NCI-H1417 treated with DMSO at 0.1 percent for 48 hours (cell line): ENCODE measurements around the gene IFT172.

Experiments used
- DNase-seq: peaks from one replicate; lab custom pipeline; 2025; lab: John Stamatoyannopoulos, UW

The IFT172 gene

DNA sequence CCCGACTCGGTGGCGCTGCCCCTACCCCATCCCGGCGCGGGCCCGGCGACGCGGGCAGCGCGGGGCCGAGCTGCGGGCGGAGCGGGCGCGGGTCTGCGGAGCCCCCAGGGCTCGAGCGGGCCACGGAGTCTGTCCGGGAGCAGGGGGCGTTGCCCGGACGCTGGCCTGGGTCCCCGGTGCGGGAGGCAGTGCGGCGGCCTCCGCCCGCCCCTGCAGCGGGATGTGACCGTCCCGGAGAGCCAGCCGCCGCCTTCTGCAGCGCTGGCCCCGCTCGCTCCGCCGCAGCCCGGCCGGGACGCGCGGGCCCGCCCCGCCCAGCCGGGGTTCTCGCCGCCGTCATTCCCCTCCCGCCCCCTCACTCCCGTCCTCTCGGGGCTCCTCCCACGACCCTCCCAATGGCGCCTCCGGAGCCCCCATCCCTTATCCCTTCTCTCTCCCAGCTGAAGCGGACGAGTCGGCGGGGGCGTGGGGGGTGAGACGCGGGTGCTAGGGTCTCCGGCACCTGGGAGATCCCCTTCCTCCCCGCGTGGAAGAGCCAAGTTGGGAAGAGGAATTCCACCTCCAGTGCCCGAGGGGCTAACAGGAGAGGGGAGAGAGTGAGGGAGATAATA, 5.5 kb upstream of the IFT172 start, which contains the start of gene FNDC4:
Gene FNDC4, minus strand, starts transcription at position 257 of the 611 bp plus-strand sequence. CDS start 521 bp downstream, outside the sequence.
- DNase-seq: no peak

DNA sequence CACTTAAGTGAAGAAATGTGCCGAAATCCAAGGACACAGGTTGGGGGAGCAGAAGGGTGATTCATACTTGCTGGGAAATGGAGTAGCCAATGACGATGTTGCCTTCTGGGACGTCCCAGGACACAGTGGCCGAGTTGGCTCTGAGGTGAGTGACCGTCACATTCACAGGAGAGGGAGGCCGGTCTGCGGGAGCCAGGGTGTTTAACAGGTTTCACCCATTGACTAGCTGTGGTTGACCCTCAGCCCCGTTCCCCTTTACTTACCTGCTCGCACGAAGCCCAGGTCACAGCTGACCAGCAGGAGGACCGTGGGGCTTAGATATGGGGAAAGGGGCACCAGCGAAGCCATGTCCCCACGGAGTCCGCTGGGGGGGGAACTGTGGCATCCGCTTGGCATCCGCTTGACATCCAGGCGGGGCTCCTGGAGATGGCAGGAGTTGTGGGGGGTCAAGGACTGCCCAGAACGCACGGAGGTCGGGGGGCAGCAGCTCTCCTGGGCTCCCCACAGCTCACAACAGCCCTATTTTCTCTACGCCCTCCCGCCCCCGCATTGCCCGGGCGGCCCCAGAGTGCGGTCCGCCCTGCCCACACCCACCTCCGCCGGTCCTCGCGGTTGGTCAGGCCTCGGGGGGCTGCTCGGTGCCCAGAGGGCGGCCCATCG, 4.9 kb upstream of the IFT172 start:
- no peak for DNase-seq

DNA sequence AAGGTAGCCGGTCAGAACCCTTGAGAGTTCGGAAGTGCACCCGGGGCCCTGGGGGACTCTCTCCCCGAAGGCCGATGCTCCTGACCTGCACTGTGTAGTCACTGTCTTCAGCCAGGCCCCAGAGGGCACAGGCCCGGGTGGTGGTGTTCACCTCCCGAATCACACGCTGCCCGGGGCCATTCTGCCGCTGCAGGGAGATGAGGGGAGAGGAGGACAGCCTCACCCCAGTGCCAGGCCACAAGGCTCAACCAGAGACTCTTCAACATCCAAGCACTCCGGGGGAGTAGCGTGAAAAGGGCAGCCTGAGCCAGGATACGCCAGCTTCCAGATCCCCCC, 4.4 kb upstream of the IFT172 start:
- no peak for DNase-seq

DNA sequence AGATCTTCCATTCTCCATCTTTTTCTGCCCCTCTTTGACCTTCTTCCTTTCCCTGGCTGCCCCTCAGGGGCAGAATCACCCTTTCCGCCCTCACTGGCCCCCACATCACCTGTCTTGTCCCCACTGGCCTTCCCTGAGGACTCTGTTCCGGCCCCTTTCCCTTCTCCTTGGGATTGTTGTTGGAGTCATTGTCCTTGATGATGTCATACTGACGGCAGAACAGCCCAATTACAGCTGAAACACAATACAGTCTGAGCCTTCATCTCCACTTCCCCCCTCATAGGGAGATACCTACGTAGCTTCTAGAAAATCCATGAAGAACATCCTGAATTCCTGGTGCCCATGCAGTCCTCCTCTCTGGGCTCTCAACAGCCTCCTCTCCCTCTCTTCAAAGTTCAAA, 3.0 kb upstream of the IFT172 start:
- DNase-seq: no peak

DNA sequence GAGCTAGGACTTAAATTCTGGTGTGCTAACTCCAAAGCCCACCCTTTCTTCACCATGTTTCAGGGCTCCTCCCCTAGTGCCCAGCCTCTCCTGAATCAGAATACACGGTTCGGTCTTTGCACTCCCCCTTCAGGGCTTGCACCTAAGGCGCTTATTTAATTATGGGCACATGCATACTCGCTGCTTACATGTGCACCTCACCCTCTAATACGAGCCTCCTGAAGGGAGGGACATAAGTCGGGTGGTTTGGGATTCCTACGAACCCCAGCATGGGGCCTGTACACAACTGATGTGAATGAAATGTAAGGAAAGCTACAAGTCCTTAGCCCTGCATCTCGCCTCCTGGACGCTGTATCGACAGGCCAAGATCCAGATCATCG, 435 bp downstream of the IFT172 start:
- DNase-seq: no peak

DNA sequence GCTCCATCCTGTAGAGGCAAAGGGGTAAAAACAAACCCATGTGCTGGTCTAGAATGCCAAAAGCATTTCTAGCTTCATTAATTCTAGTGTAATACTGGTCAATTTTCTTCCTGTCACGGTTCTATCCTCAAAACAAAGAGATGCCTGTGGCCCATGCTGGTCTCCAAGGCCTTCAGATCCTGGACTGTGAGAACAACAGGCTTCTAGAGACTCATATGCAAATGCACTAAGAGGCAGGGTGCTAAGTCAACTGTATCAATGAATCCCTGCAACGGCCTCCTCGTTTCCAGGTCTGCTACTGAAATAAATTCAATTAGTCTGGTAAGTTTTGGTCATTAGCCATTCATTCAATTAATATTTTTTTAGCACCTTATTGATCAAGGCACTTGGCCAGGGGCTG, 4.0 kb downstream of the IFT172 start:
- DNase-seq: no peak

DNA sequence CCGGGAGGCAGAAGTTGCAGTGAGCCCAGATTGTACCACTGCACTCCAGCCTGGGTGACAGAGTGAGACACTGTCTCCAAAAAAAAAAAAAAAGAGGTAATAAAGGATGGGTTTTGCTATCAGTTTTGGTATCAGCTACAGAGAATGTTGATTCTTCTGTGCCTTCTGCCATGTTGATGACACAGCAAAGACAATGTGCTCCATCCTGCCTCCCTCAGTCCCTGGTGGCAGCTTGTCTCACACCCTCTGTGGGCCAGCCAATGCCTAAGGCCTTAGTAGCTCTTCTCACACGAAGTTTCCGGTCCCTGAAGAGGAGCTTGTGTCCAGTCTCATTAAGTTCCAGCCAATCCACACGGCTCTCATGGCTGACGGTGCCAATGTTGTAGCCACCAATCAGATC, 17.6 kb downstream of the IFT172 start:
- no peak for DNase-seq

DNA sequence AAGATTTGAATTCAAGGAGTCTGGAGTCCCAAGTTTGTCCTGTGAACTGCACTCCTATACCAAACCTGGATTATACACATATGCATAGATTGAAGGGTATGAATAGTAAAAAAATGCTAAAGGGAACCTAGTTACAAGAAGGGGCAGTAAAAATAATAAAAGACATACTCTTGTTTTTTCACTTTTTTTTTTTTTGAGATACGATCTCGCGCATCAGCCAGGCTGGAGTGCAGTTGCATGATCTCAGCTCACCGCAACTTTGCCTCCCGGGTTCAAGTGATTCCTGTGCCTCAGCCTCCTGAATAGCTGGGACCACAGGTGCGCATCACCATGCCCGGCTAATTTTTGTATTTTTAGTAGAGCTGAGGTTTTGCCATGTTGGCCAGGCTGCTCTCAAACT, 25.1 kb downstream of the IFT172 start:
- no peak for DNase-seq

DNA sequence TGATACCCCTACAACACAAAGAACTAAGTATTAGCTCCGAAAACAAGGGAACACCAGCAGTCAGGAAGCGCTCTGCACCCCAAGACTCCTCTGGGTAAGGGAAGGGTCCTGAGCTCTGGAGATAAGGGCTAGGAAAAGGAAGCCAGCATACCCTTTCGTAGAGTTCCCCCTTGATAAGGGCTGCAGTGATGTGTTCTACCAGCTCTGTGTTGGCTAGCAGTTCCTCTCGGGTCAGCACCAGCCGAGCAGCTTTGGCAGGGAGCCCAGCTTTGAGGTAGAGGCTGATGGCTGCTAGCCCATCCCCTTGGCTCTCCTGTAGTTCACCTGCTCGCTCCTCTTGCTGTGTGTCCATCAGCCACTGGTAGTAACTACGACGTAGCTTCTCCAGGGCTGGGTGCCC, 28.4 kb downstream of the IFT172 start:
- DNase-seq: no peak

DNA sequence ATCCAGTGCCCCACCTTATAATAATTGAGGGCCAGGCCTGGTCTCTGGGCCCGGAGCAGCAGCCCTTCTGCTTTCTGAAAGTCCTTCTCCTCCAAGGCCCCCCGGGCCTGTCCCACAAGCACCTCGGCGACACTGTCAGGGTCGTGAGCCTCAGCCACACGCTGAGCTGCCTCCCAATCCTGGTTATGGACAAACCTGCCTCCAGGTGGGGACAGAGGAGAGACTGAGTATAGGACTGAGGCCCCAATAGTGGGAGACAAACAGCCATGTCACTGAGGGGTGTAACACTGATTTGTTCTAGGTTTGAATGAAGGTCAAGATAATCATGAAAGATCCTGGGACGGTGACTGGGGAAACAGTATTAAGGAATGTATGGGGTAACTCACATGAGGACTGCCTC, 35.6 kb downstream of the IFT172 start:
- DNase-seq: no peak

DNA sequence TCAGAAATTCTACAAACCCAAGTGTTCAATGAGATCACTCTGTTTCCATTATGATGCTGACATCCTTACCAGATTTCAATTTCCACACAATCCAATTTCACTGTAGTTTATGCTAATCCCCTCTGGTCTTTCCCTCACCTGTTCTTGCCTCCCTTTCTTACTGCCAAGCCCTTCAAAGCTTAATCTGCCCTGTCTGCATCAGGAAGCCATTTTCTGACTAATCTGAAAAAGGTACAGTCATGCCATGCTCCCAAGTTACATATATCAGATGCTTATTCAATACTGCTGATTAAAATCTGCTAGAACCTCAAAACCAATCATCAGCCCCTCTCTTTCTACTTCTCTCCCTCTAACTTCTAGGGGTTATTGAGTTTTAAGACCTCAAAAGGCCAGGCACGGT, 38.4 kb downstream of the IFT172 start:
- no peak for DNase-seq

DNA sequence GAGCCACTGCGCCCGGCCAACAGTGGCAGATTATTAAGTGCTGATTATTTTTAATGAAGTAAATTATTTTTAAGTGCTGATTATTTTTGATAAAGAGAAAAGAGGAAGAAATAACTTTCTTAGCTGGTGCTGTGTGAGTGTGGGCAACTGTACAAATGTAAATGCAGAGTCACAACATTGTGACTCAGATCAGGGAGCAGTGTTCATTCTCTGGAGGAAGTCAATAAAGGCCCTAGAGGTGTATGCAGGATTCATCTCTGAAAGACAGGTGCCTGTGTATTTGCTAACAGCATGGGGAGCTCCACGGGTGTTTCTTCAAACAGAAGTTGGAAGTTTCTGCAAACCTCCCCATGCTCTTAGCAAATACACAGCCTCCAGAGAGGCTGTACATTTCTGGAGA, 41.2 kb downstream of the IFT172 start:
- DNase-seq: no peak

DNA sequence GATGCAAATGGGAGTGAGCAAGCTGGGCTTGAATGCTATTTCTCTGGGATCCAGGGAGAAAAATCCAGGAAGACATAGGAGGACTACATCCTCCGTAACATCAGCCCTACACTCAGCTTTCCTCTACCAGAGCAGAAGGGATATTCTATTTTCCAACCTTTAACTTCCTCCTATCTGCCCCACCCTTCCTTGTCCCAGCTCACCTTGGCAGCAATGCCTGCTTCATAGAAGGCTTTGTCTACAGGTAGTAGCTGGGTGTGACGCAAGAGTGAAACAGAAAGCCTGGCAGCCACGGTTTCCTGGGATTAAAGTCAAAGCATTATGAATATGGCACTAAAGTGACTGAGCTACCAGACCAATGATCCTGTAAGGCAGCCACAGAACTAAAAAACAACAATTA, 43.5 kb downstream of the IFT172 start:
- no peak for DNase-seq

DNA sequence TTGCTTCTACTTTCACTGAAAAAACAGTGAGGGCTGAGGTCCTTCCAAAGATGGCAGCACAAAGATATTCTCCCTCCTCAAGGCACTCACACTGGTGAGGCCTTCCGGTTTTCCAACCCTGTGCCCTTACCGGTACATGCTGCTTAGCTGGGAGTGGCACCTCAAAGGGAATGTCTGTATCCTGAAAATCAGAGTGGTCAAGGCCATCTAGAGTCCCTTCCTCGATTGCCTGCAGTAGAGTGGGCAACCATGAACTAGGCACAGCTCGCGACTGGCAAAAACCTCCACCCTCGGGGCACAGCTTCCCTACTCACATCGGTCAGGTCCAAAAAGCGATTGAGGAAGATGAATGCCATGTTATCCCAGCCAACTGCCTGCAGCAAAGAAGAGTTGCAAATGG, 43.9 kb downstream of the IFT172 start:
- no peak for DNase-seq

DNA sequence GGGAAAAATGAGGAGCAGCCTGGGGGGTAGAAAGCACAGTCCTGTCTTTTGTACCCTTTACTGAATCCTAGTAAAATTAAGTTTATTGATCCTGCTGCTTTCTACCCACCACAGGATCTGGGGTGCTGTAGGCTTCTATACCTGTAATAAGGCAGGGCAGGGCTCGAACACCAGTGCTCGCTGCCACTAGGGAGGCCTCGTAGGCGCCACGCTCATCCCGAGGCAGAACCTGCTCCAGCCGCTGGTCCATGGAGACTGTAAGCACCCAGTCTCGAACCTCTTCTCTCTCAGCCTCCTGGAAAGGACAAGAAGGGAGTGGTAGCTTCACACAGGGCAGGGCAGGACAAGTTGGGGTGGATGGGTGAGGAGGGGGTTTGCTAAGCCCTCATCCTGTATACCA, 44.4 kb downstream of the IFT172 start:
- DNase-seq: no peak

DNA sequence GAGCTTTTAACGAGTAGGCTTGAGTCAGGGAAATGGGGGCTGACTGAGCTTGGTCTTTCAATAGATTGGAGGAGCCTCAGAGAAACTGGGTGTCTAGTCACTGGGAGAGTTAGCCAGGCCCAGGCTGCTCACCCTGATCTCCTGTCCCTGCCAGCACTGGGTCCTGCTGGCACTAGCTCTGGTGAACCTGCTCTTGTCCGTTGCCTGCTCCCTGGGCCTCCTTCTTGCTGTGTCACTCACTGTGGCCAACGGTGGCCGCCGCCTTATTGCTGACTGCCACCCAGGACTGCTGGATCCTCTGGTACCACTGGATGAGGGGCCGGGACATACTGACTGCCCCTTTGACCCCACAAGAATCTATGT, 46.6 kb downstream of the IFT172 start:
- no peak for DNase-seq

DNA sequence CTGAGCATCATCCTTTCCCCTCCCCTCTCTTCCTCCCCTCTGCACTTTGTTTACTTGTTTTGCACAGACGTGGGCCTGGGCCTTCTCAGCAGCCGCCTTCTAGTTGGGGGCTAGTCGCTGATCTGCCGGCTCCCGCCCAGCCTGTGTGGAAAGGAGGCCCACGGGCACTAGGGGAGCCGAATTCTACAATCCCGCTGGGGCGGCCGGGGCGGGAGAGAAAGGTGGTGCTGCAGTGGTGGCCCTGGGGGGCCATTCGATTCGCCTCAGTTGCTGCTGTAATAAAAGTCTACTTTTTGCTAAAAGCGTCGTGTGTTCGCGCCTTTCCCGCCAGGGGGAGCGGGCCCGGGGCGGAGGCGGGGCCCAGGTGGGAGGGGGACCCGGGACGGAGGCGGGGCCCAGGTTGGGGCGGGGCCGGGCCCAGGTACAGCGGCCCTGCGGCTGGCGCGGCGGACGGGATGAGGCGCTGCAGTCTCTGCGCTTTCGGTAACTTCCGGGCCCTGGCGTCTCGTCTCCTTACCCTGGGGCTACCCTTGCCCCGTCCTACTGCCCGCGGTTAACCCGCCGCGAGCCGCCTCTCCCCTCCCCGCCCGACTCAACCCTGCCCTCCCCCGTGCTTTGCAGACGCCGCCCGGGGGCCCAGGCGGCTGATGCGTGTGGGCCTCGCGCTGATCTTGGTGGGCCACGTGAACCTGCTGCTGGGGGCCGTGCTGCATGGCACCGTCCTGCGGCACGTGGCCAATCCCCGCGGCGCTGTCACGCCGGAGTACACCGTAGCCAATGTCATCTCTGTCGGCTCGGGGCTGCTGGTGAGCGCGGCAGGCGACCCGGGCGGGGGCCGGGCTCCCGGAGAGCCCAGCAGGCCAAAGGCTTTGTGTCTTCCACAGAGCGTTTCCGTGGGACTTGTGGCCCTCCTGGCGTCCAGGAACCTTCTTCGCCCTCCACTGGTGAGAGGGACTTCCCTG, 47.3 kb downstream of the IFT172 start, which contains the start of gene KRTCAP3:
Gene KRTCAP3, plus strand, starts transcription at position 424 of the 962 bp plus-strand sequence. Its CDS starts 32 bp downstream, at position 456.
- peak; percentile 36 for DNase-seq

DNA sequence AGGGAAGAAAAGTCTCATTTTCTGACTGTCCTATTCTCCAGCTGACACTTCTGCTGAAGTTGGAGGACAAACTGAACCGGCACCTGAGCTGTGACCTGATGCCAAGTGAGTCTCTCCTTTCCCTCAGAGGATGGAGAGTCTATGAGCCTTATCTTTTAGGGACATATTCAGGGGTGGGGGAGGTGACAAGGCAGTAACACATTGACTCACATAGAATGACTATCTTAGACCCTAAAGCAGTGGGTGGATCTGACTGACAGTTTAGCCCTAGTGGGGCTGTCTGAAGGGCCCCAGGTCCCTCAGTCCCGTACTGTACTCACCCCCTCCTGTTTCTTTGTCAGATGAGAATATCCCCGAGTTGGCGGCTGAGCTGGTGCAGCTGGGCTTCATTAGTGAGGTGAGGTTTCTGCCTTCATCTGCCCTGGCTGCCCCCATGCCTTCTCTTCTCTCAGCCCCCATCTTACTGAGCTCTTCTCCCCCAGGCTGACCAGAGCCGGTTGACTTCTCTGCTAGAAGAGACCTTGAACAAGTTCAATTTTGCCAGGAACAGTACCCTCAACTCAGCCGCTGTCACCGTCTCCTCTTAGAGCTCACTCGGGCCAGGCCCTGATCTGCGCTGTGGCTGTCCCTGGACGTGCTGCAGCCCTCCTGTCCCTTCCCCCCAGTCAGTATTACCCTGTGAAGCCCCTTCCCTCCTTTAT, 48.2 kb downstream of the IFT172 start:
- no peak for DNase-seq

DNA sequence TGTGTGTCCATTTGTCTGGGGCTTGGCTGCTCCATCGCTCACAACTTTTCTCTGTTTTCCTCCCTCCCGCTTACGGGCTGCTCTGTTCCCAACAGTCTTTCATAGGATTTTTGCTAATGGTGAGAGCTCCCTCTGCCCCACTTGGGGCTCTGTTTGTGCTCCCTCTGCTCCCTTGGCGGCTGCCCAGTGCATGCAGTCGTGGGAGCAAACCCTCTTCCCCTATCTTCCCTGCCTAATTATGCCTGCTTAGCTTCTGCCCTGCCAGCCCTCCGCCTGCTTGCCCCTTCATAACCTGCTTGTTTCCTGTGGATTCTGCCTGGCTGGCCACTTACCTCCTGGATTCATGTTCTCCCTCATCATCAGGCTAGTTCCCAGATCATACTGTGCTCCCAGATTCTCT, 53.9 kb downstream of the IFT172 start:
- DNase-seq: no peak

DNA sequence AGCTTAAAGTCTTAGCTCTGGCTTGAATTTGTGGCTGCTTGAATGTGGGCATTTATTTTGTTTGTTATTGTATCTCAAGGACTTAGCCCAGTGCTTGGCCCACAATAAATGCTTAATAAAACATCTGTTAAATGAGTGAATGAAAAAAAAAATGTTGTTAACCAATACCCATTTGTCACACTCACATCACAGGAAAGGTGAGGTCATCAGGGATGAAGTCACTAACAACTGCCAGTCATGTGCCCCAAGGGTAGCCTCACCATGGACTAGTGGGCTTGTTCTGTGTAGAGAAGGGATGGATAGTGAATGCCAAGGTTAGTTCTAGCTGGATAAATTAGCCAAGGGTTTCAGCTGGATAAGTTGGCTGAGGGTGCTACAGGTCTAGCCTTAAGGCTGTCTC, 58.1 kb downstream of the IFT172 start:
- no peak for DNase-seq

DNA sequence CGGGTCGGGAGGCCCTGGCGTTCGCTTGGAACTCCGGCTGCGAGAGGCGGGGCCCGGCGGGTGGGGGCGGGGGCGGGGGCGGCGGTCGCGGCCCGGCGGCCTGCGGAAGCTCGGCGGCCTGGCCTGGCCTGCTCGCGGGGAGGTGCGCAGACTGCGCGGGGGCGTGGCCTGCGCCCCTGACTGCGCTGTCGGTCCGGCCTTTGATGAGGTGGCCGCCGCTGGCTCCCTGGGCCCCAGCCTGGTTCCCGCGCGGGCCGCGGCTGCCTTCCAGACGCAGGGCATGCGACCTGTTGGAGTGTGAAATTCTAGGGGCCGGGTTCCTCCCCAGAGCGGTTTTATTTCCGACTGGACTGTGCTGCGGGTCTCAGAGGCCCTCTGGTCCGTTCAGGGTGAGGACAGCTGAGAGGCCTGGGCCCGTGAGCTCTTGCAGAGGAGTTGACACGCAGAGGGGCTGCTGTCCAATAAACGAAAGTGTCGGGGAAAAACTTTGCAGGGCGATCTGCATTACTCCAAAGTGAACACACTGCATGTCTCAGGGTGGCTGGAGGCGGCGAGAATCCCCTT, 60.5 kb downstream of the IFT172 start:
- DNase-seq: no peak
